Activated T-cell treated with anti-CD3 and anti-CD28 coated beads, Interleukin-2, amount 50 U/mL, for 24 hours (primary cell): ENCODE results near the gene NTM.

ENCODE experiments used
- DNase-seq: peaks from one replicate; pipeline ENCODE4 v3.0.0-alpha.2; 2020
- H3K27ac Mint-ChIP-seq: 2 replicates; pipeline ENCODE4 v1.8.0; 2020; ENCODE audit warnings: mild to moderate bottlenecking, mixed read lengths
- H3K27me3 Mint-ChIP-seq: 2 replicates; pipeline ENCODE4 v1.8.0; 2020; ENCODE audit warnings: mixed read lengths
- H3K36me3 Mint-ChIP-seq: 2 replicates; pipeline ENCODE4 v1.8.0; 2020; ENCODE audit warnings: low read depth, mixed read lengths
- H3K4me1 Mint-ChIP-seq: 2 replicates; pipeline ENCODE4 v1.8.0; 2020; ENCODE audit warnings: low read depth, mixed read lengths
- H3K4me3 Mint-ChIP-seq: 2 replicates; pipeline ENCODE4 v1.8.0; 2020; ENCODE audit warnings: mild to moderate bottlenecking, moderate library complexity, mixed read lengths
- H3K9me3 Mint-ChIP-seq: 2 replicates; pipeline ENCODE4 v1.8.0; 2020; ENCODE audit warnings: mixed read lengths

The NTM gene

GRCh38 chr11:131658414-131658813, 288.0 kb downstream of the NTM start:
- H3K36me3 Mint-ChIP-seq, result no peaks in the 10 kb centered on the region
- no peak overlapping the region for H3K4me3 Mint-ChIP-seq
- no peaks in the 10 kb centered on the region for H3K9me3 Mint-ChIP-seq
- H3K27ac Mint-ChIP-seq, result no peak overlapping the region
- H3K4me1 Mint-ChIP-seq, result no peaks in the 10 kb centered on the region
- peaks cover 12% of the 10 kb centered on the region for H3K27me3 Mint-ChIP-seq
- DNase-seq, result no peak

GRCh38 chr11:131658952-131659351, 288.5 kb downstream of the NTM start:
- H3K4me1 Mint-ChIP-seq, result no peaks in the 10 kb centered on the region
- H3K36me3 Mint-ChIP-seq, result no peaks in the 10 kb centered on the region
- H3K9me3 Mint-ChIP-seq, result no peaks in the 10 kb centered on the region
- no peak for DNase-seq
- peaks cover 12% of the 10 kb centered on the region for H3K27me3 Mint-ChIP-seq
- no peak overlapping the region for H3K4me3 Mint-ChIP-seq
- H3K27ac Mint-ChIP-seq, result no peak overlapping the region

- Mint-ChIP-seq H3K4me1 (no peaks in the 10 kb centered on the region), H3K4me3 (no peak overlapping the region), H3K36me3 (no peaks in the 10 kb centered on the region), H3K27me3 (peaks cover 12% of the 10 kb centered on the region), H3K27ac (no peak overlapping the region), H3K9me3 (no peaks in the 10 kb centered on the region)
- no peak for DNase-seq
Observed at GRCh38 chr11:131659931-131660330, 289.5 kb downstream of the NTM start.

GRCh38 chr11:131661132-131661531, 290.7 kb downstream of the NTM start:
- no peaks in the 10 kb centered on the region for H3K9me3 Mint-ChIP-seq
- H3K27me3 Mint-ChIP-seq, result peaks cover 12% of the 10 kb centered on the region
- H3K27ac Mint-ChIP-seq, result no peak overlapping the region
- H3K36me3 Mint-ChIP-seq, result no peaks in the 10 kb centered on the region
- no peak overlapping the region for H3K4me3 Mint-ChIP-seq
- no peak for DNase-seq
- no peaks in the 10 kb centered on the region for H3K4me1 Mint-ChIP-seq

- DNase-seq, result no peak
- H3K4me3 Mint-ChIP-seq, result no peak overlapping the region
- H3K36me3 Mint-ChIP-seq, result no peaks in the 10 kb centered on the region
- no peaks in the 10 kb centered on the region for H3K9me3 Mint-ChIP-seq
- peaks cover 12% of the 10 kb centered on the region for H3K27me3 Mint-ChIP-seq
- H3K27ac Mint-ChIP-seq, result no peak overlapping the region
- H3K4me1 Mint-ChIP-seq, result no peaks in the 10 kb centered on the region
Observed at GRCh38 chr11:131662317-131662972, 292.0 kb downstream of the NTM start.

- no peaks in the 10 kb centered on the region for H3K36me3 Mint-ChIP-seq
- no peak overlapping the region for H3K27ac Mint-ChIP-seq
Observed at GRCh38 chr11:131662993-131663392, 292.6 kb downstream of the NTM start.

GRCh38 chr11:131663405-131664200, 293.2 kb downstream of the NTM start:
- H3K4me1 Mint-ChIP-seq, result peaks cover 2% of the 10 kb centered on the region

More at GRCh38 chr11:131662993-131663392, 292.6 kb downstream of the NTM start:
- Mint-ChIP-seq H3K4me1 (no peaks in the 10 kb centered on the region), H3K4me3 (no peak overlapping the region), H3K27me3 (peaks cover 12% of the 10 kb centered on the region), H3K9me3 (no peaks in the 10 kb centered on the region)
- DNase-seq, result no peak

GRCh38 chr11:131664293-131664692, 293.9 kb downstream of the NTM start:
- Mint-ChIP-seq H3K36me3 (no peaks in the 10 kb centered on the region), H3K27me3 (peaks cover 10% of the 10 kb centered on the region), H3K4me1 (peaks cover 6% of the 10 kb centered on the region), H3K4me3 (no peak overlapping the region), H3K9me3 (no peaks in the 10 kb centered on the region), H3K27ac (no peak overlapping the region)
- no peak for DNase-seq

More at GRCh38 chr11:131663405-131664200, 293.2 kb downstream of the NTM start:
- H3K27ac Mint-ChIP-seq, result no peak overlapping the region
- no peaks in the 10 kb centered on the region for H3K36me3 Mint-ChIP-seq
- no peak overlapping the region for H3K4me3 Mint-ChIP-seq
- peaks cover 12% of the 10 kb centered on the region for H3K27me3 Mint-ChIP-seq
- DNase-seq, result no peak
- no peaks in the 10 kb centered on the region for H3K9me3 Mint-ChIP-seq

GRCh38 chr11:131664816-131665215, 294.4 kb downstream of the NTM start:
- Mint-ChIP-seq H3K9me3 (no peaks in the 10 kb centered on the region), H3K4me1 (peaks cover 6% of the 10 kb centered on the region), H3K36me3 (no peaks in the 10 kb centered on the region)

GRCh38 chr11:131665344-131665968, 295.0 kb downstream of the NTM start:
- no peak overlapping the region for H3K4me3 Mint-ChIP-seq

More at GRCh38 chr11:131664816-131665215, 294.4 kb downstream of the NTM start:
- no peak overlapping the region for H3K27ac Mint-ChIP-seq
- peaks cover 5% of the 10 kb centered on the region for H3K27me3 Mint-ChIP-seq
- no peak for DNase-seq
- H3K4me3 Mint-ChIP-seq, result no peak overlapping the region

GRCh38 chr11:131666006-131666405, 295.6 kb downstream of the NTM start:
- H3K4me1 Mint-ChIP-seq, result peaks cover 6% of the 10 kb centered on the region
- no peaks in the 10 kb centered on the region for H3K36me3 Mint-ChIP-seq
- H3K9me3 Mint-ChIP-seq, result no peaks in the 10 kb centered on the region
- H3K4me3 Mint-ChIP-seq, result no peak overlapping the region
- H3K27ac Mint-ChIP-seq, result no peak overlapping the region
- H3K27me3 Mint-ChIP-seq, result no peaks in the 10 kb centered on the region
- DNase-seq, result no peak

More at GRCh38 chr11:131665344-131665968, 295.0 kb downstream of the NTM start:
- Mint-ChIP-seq H3K4me1 (peaks cover 6% of the 10 kb centered on the region), H3K9me3 (no peaks in the 10 kb centered on the region), H3K36me3 (no peaks in the 10 kb centered on the region), H3K27me3 (peaks cover 1% of the 10 kb centered on the region), H3K27ac (no peak overlapping the region)
- DNase-seq, result no peak

GRCh38 chr11:131666617-131667016, 296.2 kb downstream of the NTM start:
- H3K27ac Mint-ChIP-seq, result no peak overlapping the region
- no peaks in the 10 kb centered on the region for H3K27me3 Mint-ChIP-seq
- no peak overlapping the region for H3K4me3 Mint-ChIP-seq
- H3K4me1 Mint-ChIP-seq, result peaks cover 6% of the 10 kb centered on the region
- no peaks in the 10 kb centered on the region for H3K36me3 Mint-ChIP-seq
- DNase-seq, result no peak
- H3K9me3 Mint-ChIP-seq, result no peaks in the 10 kb centered on the region

- Mint-ChIP-seq H3K4me3 (no peak overlapping the region), H3K9me3 (no peaks in the 10 kb centered on the region), H3K27ac (no peak overlapping the region), H3K4me1 (peaks cover 6% of the 10 kb centered on the region), H3K27me3 (no peaks in the 10 kb centered on the region), H3K36me3 (no peaks in the 10 kb centered on the region)
- DNase-seq, result no peak
Observed at GRCh38 chr11:131667566-131667965, 297.2 kb downstream of the NTM start.

- Mint-ChIP-seq H3K27ac (no peak overlapping the region), H3K36me3 (no peaks in the 10 kb centered on the region), H3K4me3 (no peak overlapping the region), H3K9me3 (no peaks in the 10 kb centered on the region), H3K27me3 (no peaks in the 10 kb centered on the region), H3K4me1 (peaks cover 6% of the 10 kb centered on the region)
- peak; percentile 54 for DNase-seq
Observed at GRCh38 chr11:131668500-131669400, 298.3 kb downstream of the NTM start.
